Stimulated activated CD4-positive, alpha-beta T cell treated with anti-CD3 and anti-CD28 coated beads, Interleukin-2, amount 100 ng/mL, for 24 hours (primary cell): Measurements from ENCODE around the gene BUB1.
A peak's percentile ranks its signal among the peaks of the same experiment; 100 is the strongest.
"Not testable (repeated sequence)": the region's sequence is repeated elsewhere in the genome, so short reads cannot be mapped to it uniquely, and the experiment has no call there.

ENCODE experiments used
- DNase-seq, 2 donors: peaks; one replicate each; pipeline ENCODE4 v3.0.0-alpha.2; 2020

The BUB1 gene

DNA sequence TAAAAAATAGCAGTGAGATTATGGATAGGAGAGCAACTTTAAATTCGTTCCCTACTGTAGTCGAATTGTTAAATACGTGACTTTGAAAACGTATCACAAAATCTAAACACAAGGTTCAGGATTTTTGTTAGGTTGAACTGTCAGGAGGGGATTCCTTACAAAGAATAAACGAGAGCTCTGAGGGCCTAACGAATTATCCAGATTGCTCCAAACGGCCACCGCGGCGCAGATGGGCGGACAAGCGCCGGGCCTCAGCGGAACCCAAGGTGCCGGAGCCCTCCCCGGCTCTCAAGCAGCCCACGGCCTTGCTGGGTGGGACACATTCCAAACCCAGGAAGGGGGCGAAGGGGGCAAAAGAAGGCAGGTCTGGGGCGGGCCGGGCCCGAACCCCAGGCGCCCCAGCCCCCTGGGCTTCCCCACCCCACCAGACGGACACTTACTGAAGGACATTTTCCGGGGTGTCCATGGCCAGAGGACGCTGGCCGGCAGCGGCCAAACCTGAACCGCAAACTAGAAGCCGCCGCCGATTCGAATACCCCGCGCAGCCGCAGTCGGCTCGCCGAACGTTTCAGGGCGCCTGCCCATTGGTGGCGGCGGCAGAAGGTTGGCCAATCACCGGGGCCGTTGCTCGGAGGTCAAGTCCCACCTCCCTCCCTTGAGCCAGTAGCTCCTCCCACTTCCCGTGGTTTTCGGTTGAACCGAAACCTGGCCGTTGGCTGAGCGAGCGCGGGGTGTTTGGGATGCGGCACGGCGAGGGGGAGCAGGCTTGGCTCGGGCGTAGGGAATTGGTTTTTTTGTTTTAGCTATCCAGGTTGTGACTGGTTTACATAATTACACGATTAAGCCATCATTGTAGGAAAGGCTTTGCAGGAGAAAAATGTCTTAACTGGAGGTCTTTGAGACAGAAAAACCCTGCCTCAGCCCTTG, at the start of gene BUB1:
BUB1 (minus strand) TSS at position 534 of the 927 bp plus-strand sequence; CDS start at position 466, 68 bp downstream.
- peak; percentile 94 to 96 for DNase-seq

- DNase-seq = no peak
These were observed 48.4 kb upstream of the BUB1 start for GRCh38 chr2:110726285-110726684.

DNA sequence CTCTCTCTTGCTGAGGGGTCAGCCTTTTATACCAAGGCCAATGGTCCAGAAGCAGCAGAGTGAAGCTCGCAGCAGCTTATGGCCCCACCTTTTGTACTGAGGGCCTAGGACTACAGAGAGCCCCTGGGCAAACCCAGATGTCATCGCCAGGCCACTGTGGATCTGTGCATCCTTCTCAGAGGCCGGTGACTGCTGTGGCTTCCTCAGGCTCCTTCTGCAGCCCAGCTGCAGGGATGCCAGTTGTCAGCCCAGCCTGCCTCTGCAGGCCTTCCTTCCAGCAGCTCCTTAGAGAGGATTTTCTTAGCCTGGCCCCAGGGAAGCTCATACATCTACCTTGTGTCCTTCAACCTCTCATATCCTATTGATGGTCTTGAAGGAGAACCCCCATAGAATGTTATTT, 48.0 kb upstream of the BUB1 start:
- no peak for DNase-seq

GRCh38 chr2:110725370-110725769, 47.5 kb upstream of the BUB1 start:
- no peak for DNase-seq

DNA sequence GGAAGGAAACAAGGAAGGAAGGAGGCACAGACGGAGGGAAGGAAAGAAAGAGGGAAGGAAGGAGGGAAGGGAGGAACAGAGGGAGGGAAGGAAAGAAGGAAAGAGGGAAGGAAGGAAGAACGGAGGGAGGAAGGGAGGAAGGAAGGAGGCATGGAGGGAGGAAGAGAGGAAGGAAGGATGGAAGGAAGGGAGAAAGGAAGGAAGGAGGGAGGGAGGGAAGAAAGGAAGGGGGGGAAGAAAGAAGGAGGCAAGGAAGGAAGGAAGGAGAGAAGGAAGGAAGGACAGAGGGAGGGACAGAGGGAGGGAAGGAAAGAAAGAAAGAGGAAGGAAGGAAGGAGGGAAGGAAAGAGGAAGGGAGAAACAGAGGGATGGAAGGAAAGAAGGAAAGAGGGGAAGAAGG, 47.0 kb upstream of the BUB1 start:
- no peak for DNase-seq

GRCh38 chr2:110720547-110720946, 42.7 kb upstream of the BUB1 start:
- no peak for DNase-seq

DNA sequence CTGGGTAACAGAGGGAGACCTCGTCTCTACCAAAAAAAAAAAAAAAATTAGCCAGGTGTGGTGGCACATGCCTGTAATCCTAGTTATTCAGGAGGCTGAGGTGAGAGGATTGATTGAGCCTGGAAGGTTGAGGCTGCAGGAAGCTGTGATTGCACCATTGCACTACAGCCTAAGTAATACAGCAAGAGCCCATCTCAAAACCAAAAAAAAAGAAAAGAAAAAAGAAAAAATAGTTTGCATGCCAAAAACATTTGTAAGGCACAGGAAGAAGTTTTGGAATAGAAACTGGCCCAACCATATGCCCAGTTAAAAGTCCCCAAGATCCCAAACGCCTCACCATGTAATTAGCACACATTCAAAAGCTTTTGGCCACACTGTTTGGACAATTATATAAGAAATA, 41.1 kb upstream of the BUB1 start:
- DNase-seq = no peak

- no peak for DNase-seq
These were observed 40.5 kb upstream of the BUB1 start for GRCh38 chr2:110718382-110718781.

GRCh38 chr2:110717734-110718133, 39.9 kb upstream of the BUB1 start:
- DNase-seq = no peak

GRCh38 chr2:110716959-110717645, 39.2 kb upstream of the BUB1 start:
- no peak for DNase-seq

GRCh38 chr2:110714452-110715224, 36.8 kb upstream of the BUB1 start:
- no peak for DNase-seq

DNA sequence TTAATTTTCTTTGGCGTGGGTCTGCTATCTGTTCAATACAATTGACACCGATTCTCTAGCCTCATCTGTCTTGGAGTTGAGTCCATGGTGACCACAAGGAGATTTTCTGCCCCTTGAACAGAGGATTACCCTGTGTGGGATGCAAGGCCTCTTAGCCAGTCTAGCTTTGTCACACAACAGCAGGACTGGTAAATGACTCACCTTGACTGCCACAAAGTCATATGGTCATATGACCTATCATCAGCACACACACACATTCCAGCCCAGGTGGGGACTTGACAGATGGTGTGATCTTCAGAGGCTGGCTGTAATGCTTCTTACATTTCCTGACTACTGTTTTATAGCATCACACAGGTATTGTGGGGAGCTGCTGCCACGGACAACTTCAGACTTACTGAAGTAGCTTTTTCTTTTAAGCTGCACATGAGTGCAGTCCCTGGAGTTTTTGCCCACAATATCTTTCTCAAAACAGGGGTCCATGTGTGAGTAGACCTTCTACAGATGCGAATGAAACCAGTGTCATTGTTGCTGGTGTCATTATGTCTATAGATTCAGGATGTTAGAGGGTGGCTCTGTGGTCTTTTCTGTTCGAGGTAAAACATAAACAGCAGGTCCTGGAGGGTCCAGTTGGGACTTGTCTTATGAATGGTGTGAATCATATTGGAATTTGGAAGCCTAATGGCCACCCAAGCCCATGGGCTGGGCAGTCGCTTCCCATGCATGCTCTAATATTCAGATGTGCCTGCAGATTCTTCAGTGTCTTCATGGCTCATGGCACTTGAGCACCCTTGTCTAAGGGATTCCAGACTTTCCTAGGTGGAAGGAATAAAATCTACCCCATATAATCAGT, 35.9 kb upstream of the BUB1 start:
- no peak for DNase-seq

GRCh38 chr2:110712737-110713136, 34.9 kb upstream of the BUB1 start:
- DNase-seq = no peak

- DNase-seq = no peak
These were observed 30.6 kb upstream of the BUB1 start for GRCh38 chr2:110708455-110708854.

DNA sequence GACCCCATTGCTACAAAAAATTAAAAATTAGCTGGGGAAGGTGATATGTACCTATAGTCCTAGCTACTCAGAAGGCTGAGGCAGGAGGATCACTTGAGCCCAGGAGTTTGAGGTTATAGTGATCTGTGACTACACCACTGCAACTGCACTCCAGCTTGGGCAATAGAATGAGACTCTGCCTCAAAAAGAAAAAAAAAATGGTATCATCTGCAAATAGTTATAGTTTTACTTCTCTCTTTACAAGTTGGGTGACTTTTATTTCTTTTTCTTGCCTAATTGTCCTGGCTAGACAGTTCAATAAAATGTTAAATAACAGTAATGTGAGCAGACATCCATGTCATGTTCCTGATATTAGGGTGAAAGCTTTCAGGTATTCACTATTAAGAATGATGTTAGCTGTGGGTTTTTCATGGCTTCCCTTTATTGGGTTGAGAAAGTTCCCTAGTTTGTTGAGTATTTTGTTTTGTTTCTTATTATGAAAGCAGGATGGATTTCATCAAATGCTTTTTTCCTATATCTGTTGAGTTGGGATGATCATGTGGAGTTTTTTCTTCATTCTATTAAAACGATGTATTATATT, 29.6 kb upstream of the BUB1 start:
- no peak for DNase-seq

GRCh38 chr2:110702514-110703380, 24.9 kb upstream of the BUB1 start:
- no peak for DNase-seq

GRCh38 chr2:110698253-110698652, 20.4 kb upstream of the BUB1 start:
- DNase-seq = not testable (repeated sequence)

DNA sequence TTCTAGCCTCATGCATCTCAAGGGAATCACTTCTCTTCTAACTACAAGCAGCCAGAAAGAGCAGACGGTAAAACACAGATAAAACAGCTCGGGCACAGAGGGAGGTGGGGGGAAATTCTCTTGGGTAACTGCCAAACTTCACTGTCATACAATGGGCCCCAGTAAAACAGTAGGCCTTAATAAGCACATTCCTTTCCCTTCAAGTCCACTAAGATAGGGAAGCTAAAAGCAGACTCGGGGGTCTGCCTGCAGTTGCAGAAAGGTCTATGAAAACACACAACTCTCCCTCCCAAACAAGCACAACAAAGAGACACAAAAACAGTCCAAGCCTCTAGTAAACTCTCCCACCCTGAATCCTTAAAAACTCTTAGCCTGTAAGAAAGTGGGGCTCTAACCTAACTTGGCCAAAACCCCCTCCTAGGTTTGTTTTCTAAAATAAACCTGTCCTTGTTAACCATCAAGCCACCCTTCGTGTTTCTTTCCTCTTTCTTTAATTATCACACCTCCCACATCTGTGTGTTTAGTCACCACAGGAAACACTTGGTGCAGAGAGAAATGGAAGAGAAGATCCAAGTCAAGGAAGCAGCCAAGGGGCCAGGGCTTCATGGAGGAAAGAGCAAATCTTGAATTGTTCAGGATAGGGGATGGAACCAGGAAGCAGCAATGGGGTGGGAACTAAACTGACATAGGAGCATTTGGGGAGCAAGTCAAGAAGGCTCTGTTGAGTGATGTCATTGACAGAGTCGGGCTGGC, 17.5 kb upstream of the BUB1 start:
- not testable (repeated sequence) for DNase-seq

DNA sequence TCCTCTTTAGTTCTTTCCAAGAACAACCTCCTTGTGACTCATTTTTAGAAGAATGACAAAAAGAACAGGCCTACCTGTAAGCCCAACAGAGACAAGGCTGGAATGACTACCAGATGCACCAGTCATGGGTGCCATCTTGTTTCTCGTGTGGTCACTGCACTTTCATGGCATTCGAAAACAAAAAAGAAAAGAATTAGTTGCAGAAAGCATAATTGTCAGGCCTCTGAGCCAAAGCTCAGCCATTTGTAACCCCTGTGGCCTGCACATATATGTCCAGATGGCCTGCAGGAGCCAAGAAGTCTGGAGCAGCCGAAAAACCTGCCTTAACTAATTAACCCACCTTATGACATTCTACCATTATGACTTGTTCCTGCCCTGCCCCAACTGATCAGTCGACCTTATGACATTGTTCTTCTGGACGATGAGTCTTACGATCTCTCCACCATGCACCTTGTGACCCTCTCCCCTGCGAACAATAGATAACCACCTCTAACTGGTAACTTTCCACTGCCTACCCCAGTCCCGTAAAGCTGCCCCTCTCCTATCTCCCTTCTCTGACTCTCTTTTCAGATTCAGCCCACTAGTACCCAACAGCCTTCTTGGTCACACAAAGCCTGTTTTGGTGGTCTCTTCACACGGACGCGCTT, 13.9 kb upstream of the BUB1 start:
- DNase-seq = no peak
